GM06990 (cell line): ENCODE data around the gene FRMD4A.

Experiments used
- DNase-seq: peaks from one replicate; pipeline ENCODE4 v3.0.0-alpha.2; 2011; ENCODE audit not compliant: insufficient read length; ENCODE audit errors: extremely low read depth
- H3K27me3 ChIP-seq: replicated peaks from 2 replicates; pipeline ENCODE4 v1.6.0; 2011; ENCODE audit warnings: low read length; ENCODE audit not compliant: control insufficient read depth, insufficient read depth
- H3K36me3 ChIP-seq: 2 replicates; pipeline ENCODE4 v1.5.1; 2011; ENCODE audit warnings: low read length; ENCODE audit not compliant: control insufficient read depth, insufficient read depth
- H3K4me3 ChIP-seq: replicated peaks from 2 replicates; pipeline ENCODE4 v1.5.1; 2011; ENCODE audit warnings: low read depth, mild to moderate bottlenecking, control low read depth, low read length
- CTCF ChIP-seq: IDR thresholded peaks from 2 replicates; pipeline ENCODE4 v1.5.1; 2011; ENCODE audit warnings: low read length, control low read depth, mild to moderate bottlenecking, inconsistent platforms; ENCODE audit not compliant: insufficient read depth, poor library complexity, severe bottlenecking

Gene FRMD4A

GRCh38 chr10:14291296-14291695 lies 39.4 kb downstream of the FRMD4A start:
- Histone ChIP-seq H3K4me3 (no peak overlapping the region), H3K27me3 (no peaks in the 10 kb centered on the region; the same call in 1 of the 2 replicates), H3K36me3 (no peaks in the 10 kb centered on the region)
- TF ChIP-seq CTCF, result no peak
- no peak for DNase-seq

- no peak for TF ChIP-seq CTCF
- no peak for DNase-seq
- H3K27me3 ChIP-seq, result no peaks in the 10 kb centered on the region
- H3K4me3 ChIP-seq, result no peak overlapping the region
- H3K36me3 ChIP-seq, result no peaks in the 10 kb centered on the region
These were observed 44.7 kb downstream of the FRMD4A start for GRCh38 chr10:14285941-14286560.

GRCh38 chr10:14282276-14282675 lies 48.4 kb downstream of the FRMD4A start:
- H3K27me3 ChIP-seq, result peaks cover 2% of the 10 kb centered on the region
- H3K36me3 ChIP-seq, result no peaks in the 10 kb centered on the region
- TF ChIP-seq CTCF, result no peak
- DNase-seq, result no peak
- no peak overlapping the region for H3K4me3 ChIP-seq

GRCh38 chr10:14278533-14278932 lies 52.2 kb downstream of the FRMD4A start:
- Histone ChIP-seq H3K4me3 (no peak overlapping the region), H3K36me3 (no peaks in the 10 kb centered on the region), H3K27me3 (peaks cover 2% of the 10 kb centered on the region)
- TF ChIP-seq CTCF, result no peak
- DNase-seq, result no peak

GRCh38 chr10:14276210-14276609 lies 54.5 kb downstream of the FRMD4A start:
- Histone ChIP-seq H3K4me3 (no peak overlapping the region), H3K27me3 (peaks cover 2% of the 10 kb centered on the region), H3K36me3 (no peaks in the 10 kb centered on the region)
- DNase-seq, result no peak
- TF ChIP-seq CTCF, result no peak

- Histone ChIP-seq H3K36me3 (no peaks in the 10 kb centered on the region), H3K27me3 (no peaks in the 10 kb centered on the region), H3K4me3 (no peak overlapping the region)
- no peak for DNase-seq
- no peak for TF ChIP-seq CTCF
These were observed 59.1 kb downstream of the FRMD4A start for GRCh38 chr10:14271621-14272020.
